ENCODE measurements around the gene WFDC5. TPM values are rescaled to one million over a fixed set of nuclear protein-coding genes. Genes with fewer than 3 reads are reported as not detected.

Gene WFDC5
- total RNA-seq, 2 donors from 2014 or later = not detected

DNA sequence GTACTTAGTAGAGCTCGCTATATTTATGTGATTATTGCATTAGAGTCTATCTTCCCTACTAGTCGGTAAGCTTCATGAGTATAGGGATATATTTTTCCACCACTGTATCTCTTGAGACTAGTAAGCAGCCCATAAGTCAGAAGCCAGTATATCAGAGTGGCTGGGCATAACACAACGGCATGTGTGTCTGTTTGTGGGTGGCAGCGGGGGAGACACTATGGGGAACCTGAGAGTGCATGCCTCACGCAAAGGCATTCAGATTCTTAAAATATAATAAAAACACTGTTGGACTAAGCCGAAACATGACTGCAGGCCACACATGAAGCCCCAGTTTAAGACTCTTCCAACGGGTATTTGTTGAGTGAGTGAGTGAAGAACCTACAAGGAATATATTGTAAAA is 22.1 kb downstream of the WFDC5 start:
- peaks cover 0 to 2% of the 10 kb centered on the region in 2 donors for H3K27me3 ChIP-seq
- no peak overlapping the region for H3K4me3 ChIP-seq
- no peak for DNase-seq (ENCODE audit: low spot score)
- no peak overlapping the region for H3K27ac ChIP-seq
- H3K36me3 ChIP-seq = no peaks in the 10 kb centered on the region
- H3K4me1 ChIP-seq = peaks cover 0 to 12% of the 10 kb centered on the region in 2 donors
- no peaks in the 10 kb centered on the region for H3K9me3 ChIP-seq
- TF ChIP-seq, protein P1, sequence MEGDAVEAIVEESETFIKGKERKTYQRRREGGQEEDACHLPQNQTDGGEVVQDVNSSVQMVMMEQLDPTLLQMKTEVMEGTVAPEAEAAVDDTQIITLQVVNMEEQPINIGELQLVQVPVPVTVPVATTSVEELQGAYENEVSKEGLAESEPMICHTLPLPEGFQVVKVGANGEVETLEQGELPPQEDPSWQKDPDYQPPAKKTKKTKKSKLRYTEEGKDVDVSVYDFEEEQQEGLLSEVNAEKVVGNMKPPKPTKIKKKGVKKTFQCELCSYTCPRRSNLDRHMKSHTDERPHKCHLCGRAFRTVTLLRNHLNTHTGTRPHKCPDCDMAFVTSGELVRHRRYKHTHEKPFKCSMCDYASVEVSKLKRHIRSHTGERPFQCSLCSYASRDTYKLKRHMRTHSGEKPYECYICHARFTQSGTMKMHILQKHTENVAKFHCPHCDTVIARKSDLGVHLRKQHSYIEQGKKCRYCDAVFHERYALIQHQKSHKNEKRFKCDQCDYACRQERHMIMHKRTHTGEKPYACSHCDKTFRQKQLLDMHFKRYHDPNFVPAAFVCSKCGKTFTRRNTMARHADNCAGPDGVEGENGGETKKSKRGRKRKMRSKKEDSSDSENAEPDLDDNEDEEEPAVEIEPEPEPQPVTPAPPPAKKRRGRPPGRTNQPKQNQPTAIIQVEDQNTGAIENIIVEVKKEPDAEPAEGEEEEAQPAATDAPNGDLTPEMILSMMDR (IDR thresholded peaks at IDR 0.05) = no peak

GRCh38 chr20:45091366-45091765 is 23.6 kb downstream of the WFDC5 start:
- Histone ChIP-seq H3K9me3 (no peaks in the 10 kb centered on the region), H3K27me3 (no peaks in the 10 kb centered on the region), H3K27ac (no peak overlapping the region), H3K4me1 (peaks cover 0 to 6% of the 10 kb centered on the region in 2 donors), H3K4me3 (no peak overlapping the region), H3K36me3 (no peaks in the 10 kb centered on the region)
- no peak for DNase-seq (ENCODE audit: low spot score)
- TF ChIP-seq, protein P1 (IDR thresholded peaks at IDR 0.05) = no peak

DNA sequence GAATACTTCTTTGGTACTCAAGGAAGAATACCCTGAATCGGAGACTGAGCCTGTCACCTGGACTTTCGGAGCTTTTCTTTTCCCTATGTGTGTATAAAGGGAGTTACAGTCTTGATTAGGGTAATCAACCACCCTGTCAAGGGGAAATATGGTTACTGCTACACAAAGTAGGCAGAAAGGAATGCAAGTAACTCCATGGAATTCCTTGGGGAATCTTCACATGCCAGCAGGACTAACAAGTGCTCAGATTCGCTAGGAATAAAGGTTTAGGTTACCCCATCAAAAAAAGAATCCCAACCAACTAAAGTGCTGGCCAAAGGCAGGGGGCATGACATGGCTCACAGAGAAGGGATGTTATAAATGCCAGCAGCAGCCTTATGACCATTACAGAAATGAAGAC is 24.5 kb downstream of the WFDC5 start:
- DNase-seq (ENCODE audit: low spot score) = no peak
- H3K36me3 ChIP-seq = no peaks in the 10 kb centered on the region
- H3K4me1 ChIP-seq = peaks cover 0 to under 1% of the 10 kb centered on the region in 2 donors
- H3K9me3 ChIP-seq = no peaks in the 10 kb centered on the region
- TF ChIP-seq, protein P1 (IDR thresholded peaks at IDR 0.05) = no peak
- no peak overlapping the region for H3K4me3 ChIP-seq
- H3K27ac ChIP-seq = no peak overlapping the region
- no peaks in the 10 kb centered on the region for H3K27me3 ChIP-seq

DNA sequence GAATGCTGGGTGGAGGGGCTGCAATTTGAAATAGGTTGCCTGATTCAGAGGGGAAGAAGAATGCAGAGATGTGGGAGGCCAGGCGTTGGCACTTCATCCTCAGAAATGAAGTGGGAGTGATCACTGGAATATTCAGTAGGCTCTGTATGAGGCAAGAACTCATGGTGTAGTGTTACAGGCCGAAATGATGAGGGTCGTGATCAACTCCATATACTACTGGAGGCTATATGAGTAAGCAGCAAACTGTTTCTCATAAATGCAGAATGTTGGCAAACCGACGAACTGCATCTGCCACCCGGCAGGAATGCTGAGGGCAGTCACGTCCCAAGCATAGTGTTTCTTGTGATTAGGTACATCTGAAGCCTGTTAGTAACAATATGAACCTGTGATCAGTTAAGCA is 26.7 kb downstream of the WFDC5 start:
- Histone ChIP-seq H3K27me3 (no peaks in the 10 kb centered on the region), H3K9me3 (no peaks in the 10 kb centered on the region), H3K4me1 (no peaks in the 10 kb centered on the region), H3K4me3 (no peak overlapping the region), H3K27ac (no peak overlapping the region), H3K36me3 (no peaks in the 10 kb centered on the region)
- no peak for DNase-seq (ENCODE audit: low spot score)
- TF ChIP-seq, protein P1 (IDR thresholded peaks at IDR 0.05) = no peak

GRCh38 chr20:45087814-45088213 is 27.2 kb downstream of the WFDC5 start:
- Histone ChIP-seq H3K27ac (no peak overlapping the region), H3K36me3 (no peaks in the 10 kb centered on the region), H3K9me3 (no peaks in the 10 kb centered on the region), H3K27me3 (no peaks in the 10 kb centered on the region), H3K4me1 (no peaks in the 10 kb centered on the region), H3K4me3 (no peak overlapping the region)
- TF ChIP-seq, protein P1 (IDR thresholded peaks at IDR 0.05) = no peak
- no peak for DNase-seq (ENCODE audit: low spot score)

GRCh38 chr20:45087097-45087790 is 27.7 kb downstream of the WFDC5 start:
- Histone ChIP-seq H3K4me3 (no peak overlapping the region), H3K27ac (no peak overlapping the region)

More at GRCh38 chr20:45087097-45087790, 27.7 kb downstream of the WFDC5 start:
- TF ChIP-seq, protein P1 (IDR thresholded peaks at IDR 0.05) = no peak
- no peaks in the 10 kb centered on the region for H3K36me3 ChIP-seq
- no peaks in the 10 kb centered on the region for H3K4me1 ChIP-seq
- no peaks in the 10 kb centered on the region for H3K9me3 ChIP-seq
- H3K27me3 ChIP-seq = no peaks in the 10 kb centered on the region
- DNase-seq (ENCODE audit: low spot score) = no peak
